NCI-H1436 (cell line): ENCODE results near the gene CCL1.

Source experiments
- DNase-seq: peaks from one replicate; lab custom pipeline; 2025; lab: John Stamatoyannopoulos, UW

CCL1 gene

DNA sequence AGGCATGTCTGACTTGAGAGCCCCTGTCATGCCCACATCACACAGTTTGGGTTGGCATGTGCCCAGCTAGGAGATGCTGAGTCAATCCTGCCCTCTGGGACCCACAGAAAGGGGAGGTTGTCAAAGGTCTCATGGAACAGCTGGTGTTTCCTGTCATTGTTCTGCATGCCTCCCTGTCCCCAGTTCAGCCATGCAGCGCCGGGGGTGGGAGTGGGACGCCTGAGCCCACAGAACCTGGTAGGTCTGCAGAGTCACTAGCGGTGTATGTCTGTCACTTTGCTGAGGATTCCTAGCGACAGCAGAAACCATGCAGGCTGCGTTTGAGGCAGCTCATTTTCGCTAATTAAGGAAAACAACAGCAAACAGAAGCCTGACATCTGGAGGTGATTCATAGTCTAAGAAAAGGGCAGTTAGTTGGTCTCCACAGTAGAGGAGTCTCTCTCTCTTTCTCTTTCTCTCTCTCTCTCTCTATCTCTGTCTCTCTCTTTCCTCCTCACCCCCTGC, 19.6 kb upstream of the CCL1 start:
- no peak for DNase-seq

DNA sequence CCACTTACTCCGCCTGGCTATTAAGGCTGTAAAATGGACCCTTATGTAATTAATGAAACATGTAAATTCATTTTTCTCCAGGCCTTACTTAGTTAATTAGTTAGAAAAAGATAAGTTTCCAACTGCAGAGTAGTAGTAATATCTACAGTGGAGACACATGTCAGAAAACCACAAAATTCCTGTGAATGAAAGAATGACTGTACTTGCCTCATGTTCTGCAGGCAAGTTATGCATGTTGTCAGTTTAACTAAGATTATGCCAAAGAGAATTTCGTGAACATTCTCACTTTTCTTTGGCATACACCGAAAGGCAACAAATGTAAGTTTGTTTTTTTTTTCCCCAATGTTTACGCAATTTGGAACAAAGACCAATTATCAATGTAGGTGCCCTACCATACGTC, 16.8 kb upstream of the CCL1 start:
- DNase-seq: no peak

DNA sequence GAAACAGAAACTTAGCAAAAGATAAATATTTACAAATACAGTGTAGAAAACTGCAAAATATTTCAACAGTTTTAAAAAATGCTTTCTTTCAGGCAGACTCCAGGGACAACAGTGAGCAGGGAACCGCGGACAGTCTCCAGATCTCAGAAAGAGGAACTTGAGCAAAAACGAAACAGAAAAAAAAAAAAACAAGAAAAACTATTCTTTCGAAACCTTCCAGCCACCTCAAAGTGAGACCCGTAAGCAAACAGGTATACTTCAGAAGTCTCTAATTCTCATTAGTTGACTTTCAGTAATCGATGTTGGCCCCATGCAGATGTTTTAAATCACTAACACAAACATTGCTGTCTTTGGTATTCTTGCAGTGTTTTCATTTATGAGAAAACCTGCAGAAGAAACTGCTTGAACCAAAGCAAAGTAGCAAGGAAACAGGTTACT, 15.7 kb upstream of the CCL1 start:
- no peak for DNase-seq

DNA sequence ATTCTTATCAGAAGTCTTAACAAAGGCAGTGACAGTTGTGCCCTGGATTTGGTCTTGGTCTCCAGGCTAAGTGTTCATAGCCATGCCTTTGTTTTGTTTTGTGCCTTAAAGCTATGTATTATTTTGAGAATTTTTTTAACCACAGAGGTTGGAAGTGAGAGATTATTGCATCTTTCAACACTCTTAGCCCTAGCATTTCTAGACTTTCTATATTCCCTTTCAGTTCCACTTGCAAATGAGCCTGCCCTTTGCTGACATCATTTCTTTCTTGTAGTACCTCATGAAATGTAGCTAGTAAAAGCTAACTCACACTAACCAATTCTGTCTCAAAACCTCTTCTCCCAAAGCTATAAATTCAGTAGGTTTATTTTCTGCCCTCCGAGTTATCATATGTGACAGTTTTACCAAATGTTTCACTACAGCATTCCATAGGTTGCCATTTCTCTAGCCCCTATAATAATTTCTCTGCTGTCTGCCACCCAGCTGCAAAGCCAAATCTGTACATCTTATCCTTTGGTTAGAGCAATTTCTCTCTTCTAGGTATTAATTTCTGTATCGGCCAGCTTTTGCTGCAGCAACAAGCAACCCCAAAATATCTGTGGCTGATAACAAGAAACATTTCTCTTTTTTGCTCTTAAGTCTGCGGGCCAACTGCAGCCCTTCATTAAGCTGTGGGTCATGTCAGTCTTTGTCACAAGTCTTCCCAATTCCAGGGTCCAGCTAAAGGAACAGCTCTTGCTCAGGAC, 14.2 kb upstream of the CCL1 start:
- DNase-seq: no peak

DNA sequence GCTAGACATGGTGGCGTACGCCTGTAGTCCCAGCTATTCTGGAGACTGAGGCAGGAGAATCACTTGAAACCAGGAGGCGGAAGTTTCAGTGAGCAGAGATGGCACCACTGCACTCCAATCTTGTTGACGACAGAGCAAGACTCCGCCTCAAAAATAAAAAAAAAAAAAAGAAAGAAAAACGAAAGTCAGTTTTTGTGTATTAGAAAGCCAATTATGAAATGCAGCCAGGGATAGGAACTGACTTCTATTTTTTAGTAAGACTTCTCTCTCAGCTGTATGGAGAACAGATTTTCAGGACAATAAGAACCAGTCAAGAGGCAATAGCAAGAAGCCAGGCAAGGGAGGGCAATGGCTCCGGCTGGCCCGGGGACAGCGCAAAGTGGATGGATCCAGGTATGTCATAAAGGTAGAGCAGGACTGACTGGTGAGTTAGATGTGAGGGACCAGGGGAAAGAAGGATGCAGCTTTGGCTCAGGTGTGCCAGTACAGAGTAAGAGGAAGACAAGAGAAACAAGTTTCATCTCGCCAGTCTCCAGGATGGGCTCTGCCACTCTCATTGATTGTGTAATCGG, 12.5 kb upstream of the CCL1 start:
- no peak for DNase-seq

DNA sequence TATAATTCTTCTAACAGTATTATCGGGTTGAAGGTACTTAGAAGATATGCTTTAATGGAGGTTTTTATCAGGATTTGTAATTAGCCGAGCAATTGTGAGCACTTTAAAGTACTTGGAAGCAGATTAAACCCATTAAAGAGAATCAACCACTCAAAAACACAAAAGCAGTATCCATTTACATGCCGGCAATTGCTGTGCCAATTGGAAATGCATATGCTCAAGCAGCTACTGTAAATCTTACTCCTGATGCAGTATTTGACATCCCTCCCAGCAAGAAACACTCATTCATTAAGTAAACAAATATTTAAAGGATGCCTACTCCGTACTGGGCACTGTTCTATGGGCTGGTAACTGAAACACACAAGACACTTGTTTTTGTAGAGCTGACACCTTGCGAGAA, 11.4 kb upstream of the CCL1 start:
- DNase-seq: peak; percentile 89

DNA sequence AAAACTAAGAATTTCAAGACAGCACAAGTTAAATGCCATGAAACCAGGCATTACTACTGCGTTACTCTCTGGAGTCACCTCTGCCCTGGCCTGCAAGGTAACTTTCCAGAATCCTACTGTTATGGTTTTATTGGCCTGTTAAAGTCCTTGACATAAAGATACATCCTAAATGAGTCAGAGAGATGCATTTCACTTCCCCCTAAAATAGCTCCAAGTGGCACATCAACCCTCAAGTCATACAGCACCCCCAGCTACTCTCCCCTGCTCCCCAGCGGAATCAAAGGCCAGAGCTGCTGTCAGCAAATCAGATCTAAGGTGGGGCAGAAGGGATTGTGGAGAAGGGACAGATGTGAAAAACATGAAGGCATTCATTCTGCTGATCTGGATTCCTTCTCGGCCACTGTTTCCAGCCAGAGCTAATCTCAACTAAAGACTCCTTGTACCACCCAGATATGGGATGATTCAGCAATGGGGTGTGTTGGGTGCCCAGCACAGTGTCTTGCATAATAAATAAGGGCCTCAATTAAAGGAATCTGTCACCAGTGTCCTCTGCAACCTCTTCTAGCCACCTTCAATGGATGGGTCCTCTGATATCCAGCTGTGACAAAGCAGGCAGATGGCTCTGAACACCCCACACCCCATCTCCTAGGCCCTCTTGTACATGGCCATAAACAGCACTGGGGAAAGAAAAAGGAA, 8.5 kb upstream of the CCL1 start:
- DNase-seq: no peak

DNA sequence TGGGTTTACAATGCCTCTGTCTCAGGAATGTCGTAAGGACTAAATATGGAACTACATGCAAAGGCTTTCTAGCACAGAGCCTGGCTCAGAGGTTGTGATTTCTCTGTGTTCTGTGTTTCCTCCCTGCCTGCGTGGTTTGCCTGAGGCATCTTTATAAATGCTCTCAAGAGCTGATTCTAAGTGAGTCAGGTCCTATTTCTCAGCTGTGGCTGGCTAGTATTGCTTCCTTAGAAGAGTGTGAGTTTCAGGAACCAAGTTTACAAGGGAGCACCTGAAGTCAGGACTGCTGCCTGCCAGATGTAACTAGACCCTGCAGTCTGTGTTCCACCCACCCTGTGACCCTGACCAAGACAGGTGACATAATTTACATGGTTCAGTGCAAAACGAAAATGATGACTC, 8.0 kb upstream of the CCL1 start:
- DNase-seq: no peak

DNA sequence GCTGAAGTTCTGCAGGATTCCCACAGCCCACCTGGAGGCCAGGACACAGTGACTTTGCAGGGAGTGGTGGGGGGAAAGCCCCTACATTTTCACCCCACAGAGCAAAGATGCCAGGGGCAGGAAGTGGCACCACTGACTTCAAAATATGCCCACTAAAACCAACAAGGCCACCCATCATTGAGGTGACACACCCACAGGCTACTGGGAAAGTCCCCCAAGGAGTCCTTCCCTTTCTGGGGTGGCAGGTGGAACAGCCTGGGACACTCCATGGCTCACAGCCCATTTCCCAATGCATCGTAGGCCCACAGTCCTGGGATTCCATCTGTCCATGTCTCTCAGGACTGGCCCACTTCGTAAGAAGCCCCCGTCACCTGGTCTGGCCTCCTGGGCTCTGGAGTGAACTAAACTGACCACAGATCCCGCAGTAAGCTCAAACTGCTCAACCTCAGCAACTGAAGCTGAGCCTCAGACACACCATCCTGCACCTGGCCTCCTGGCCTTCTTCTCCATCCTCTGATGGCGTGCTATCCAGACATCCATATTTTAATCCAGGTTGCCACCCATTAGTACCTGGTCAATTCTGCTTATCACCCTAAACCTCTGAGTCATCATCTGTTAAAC, 7.5 kb upstream of the CCL1 start:
- DNase-seq: no peak

DNA sequence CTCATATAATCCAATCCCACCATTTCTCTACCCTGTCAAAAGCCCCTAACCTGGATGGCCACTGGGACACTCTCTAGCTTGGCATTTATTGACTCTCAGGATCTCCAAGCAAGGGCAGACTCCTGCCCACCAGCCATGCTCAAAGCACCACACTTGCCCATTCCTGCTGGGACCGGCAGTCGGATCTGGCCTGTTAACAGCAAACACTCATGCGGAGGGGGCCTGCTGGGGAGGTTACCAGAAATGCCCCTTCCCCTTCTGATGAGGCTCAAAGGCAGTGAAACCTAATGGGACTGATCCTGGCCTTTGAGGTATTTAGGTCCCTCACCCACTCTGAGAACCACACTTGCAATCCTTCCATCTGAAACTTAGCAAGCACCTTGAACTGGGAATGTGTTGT, 6.5 kb upstream of the CCL1 start:
- no peak for DNase-seq

DNA sequence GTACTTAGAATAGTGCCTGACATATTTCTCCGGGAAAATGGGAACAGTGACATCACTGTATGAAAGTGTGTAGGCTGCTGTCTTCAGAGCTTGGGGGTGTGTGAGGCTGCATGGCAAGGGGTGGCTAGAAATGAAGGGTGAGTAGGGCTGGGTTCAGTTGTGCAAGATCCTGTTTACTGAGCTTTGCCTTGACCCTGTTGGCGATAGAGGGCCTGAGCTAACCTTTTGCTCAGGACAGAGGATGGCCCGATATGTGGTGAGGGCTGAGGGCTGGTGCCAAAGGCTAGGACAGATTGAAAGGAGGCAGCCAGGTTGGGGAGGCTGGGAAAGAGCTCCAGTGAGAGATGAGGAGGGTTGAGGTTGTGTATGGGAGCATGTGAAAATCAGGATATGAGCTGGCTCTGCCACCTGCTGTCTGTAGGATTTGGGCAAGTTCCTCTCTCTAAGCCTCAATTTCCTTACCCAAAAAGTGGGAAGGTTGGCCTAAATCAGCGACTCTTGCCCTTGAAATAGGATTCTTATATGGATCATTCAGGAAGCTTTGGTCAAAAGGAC, 6.0 kb upstream of the CCL1 start:
- DNase-seq: no peak

DNA sequence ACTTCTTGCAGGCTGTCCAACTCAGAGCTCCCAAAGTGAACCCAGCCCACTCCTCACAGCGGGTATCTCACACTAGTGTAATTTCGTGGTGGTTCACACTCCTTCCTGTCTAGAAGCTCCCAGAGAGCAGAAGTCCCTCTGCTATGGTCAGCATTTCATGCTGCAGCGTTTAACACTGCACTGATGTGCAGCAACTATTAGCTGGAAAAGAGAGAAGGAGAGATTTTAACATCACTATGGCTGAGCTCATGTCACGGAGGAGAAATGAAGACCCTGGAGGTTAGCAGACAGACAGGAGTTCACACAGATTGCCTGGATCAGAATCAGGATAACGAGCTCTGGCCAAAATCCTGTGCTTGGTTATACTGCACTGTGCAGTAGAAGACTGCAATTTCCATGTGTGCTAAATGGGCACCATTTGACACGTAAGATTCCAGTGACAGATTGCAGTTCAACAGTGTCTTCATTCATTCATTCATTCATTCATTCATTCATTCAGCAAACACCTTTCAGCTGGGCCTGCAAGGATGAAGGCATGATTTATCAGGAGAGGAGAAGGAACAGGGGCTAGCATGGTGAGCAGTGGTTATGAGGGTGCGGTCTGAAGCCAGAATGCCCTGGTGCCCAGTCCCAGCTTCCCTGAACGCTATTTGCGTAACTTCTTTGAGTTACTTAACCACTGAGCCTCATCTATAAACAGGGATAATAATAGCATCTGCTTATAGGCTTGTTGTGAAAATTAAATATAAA, 5.3 kb upstream of the CCL1 start:
- no peak for DNase-seq

DNA sequence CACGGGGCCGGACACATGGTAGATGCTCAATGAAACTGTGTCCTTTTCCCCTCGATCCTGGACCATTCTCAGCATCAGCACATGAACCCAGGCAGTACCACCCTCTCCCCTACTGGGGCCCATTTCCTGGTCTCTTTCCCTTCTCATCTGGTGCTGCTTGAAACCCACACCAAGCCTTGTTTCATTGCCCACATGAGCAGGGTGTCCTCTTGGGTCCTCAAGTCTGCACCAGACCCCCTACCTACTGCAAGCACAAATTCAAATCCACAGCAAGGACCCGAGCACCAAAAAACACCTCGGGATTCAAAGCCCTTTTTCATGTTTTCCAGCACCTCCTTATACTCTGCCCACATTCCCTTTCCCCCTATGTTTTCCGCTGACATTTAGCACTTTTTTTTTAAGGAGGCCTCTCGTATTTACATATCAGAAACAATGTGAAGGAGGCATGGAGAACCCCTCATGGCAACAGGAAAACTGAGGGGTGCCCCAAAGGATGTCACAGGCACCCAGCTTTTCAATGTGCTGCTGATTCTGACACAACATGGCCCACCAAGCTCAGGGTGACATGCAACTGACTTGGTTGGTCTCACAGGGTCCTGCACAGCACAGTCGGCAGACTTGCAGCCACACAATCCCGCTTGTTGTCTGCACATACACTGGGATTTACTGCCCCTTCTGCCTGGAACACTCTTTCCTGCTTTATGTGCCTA, 4.6 kb upstream of the CCL1 start:
- no peak for DNase-seq

DNA sequence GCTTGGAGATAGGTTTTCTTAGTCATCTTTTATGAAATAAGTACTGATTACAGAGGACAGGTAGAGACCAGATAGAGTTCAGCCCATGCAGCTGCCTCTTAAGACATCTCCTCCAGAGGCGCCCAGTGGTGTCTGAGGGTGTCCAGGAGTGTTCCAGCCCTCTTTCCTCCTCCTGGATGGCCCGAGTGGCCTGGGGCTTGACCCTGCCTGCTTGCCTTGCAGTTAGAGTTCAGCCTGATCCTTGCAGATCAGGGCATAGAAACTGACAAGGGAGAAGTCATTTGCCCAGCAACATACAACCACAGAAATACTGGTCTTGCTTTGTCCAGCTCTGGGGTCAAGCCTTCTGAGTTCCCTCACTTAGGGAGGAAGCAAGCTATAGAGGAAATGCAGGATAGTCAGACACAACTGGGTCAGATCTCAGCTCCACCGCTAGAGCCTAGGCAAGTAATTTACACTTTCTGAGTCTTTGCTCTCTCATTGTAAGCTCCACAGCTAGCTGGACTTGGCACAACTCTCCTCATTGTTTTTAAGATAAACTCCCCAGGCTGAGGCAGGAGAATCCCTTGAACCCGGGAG, 3.6 kb upstream of the CCL1 start:
- no peak for DNase-seq

DNA sequence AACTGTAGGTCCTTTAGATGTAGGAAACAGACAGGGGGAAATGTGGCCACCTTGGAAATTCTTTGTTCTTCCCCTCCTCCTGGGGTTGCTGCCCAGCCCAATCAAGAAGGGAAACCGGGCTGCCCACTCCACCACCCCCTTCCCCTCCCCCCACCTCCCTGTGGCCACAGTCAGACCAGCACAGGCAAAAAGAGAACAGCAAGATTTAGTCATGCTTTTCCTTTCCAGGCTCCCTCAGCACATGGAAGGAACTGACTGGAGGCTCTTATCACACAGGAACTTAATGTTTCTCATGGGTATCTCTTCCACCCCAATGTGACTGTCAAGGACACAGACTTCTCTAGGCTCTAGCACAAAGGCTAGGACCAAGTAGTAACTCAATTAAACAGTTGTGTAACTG, 3.0 kb upstream of the CCL1 start:
- DNase-seq: no peak

DNA sequence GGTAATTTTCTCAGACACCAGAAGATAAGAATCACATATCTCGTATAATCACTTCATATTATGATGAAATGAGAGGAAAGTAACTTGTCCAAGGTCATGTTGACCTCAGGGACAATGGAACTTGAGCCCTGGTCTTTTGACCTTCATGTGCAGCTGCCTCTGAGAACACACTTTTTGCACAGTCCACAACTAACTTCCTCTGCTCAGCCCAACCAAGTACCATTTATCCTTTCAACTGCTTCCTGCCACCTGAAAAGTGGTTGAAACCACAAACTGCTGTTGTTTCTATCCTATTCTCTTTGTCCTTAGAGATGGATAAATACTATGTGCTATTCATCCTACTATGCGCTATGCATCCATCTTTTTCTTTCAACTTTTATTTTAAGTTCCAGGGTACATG, 2.3 kb upstream of the CCL1 start:
- DNase-seq: no peak

DNA sequence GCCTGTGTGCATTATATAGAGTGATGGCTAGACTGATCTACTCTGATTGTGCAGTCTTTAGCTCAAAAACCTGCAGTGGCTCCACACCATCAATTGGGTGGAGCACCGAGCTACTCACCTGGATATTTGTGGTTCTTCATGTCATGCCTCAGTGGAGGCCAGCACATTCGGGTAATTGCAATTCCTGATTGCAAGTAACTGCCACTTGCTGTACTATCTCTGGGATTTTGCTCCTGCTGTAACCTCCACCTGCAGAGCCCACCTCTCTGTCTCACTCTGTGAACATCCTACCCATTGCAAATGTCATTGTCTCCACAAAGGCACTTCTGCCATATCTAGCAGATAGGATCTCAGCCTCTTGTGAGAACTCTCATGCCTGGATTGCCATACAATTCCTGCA, 1.7 kb upstream of the CCL1 start:
- no peak for DNase-seq

DNA sequence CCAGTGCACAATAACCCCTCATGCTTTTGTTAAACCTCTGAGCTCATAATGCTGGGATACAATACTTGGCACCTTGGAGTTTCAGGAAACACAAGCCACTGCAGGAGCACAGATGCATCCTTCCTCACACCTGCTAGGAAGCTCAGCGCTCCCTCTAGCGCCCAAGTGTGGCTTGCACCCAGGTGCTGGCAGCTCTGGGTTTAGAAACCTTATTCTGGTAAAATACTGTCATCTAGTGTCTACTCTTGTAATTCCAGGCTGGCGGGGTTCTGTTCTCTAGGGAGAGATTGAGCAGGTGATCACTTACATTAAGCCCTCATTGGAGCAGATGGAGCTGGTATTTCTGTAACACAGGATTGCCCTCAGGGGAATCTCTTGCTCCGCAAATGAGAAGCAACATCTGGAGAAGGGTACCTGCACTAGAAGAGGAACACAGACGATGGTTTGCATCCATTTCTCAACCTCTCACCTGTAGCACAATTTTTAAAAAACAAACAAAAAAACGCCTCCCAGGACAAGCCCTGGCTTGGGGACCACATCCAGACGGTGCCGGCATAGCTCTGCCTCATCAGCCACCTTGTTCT, 1.5 kb downstream of the CCL1 start:
- peak; percentile 88 for DNase-seq

DNA sequence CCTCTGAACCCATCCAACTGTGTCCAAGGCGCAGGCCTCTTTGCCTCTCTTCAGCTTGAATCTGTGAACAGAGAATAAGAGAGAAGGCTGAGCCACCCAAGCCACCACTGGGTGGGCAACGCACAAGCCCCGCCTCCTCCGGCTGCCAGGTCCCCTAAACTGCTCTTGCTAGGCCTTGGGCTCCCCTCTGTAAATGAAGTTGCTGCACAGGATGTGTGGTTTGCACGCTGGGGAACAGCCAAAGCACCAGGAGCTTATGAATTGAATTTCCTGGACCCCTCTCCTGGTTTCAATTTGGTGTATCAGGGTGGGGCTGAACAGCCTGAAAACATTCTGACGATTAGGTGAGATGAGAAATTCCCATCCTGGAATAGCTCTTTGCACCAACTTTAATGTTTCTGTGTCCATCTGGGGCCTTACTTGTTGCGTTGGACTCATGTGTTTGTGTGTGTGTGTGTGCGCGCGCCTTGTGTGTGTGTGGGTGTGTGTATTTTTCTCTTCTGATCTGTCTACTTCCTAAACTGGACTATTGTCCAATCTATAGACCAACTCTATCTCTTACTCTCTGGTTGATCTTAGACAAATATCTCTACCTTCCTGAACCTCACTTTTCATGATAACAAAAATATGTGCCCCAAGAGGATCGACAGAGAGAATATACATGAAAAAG, 2.3 kb downstream of the CCL1 start:
- DNase-seq: no peak

DNA sequence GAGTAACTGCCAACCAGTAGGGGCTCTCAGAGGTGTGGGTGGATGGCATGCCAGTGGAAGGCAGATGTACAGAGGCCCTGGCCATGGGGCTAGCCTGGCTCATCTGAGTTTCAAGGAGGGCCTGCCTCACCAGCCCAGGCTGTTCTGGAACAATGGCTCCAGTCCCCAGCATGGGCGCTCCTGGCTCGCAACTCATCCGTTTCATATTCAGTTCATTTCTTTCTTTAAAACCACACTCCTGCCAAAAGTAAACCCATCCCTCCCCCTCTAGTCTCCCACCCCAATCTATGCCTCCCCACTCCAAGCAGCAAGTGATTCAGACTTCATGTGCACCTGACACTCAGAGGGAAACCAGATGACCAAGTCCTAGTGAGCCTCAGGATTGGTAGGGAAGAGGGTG, 4.4 kb downstream of the CCL1 start:
- DNase-seq: no peak
